GM20000 (cell line): ENCODE results near the gene IP6K2.

Source experiments
- DNase-seq: peaks from one replicate; pipeline ENCODE4 v3.0.0; 2012; ENCODE audit warnings: low spot score
- TF ChIP-seq, protein P1 (sequence below): IDR thresholded peaks from 2 replicates; pipeline ENCODE4 v1.5.1; 2012; ENCODE audit warnings: mild to moderate bottlenecking, control low read depth; ENCODE audit errors: extremely low read depth, missing control alignments

Gene IP6K2

DNA sequence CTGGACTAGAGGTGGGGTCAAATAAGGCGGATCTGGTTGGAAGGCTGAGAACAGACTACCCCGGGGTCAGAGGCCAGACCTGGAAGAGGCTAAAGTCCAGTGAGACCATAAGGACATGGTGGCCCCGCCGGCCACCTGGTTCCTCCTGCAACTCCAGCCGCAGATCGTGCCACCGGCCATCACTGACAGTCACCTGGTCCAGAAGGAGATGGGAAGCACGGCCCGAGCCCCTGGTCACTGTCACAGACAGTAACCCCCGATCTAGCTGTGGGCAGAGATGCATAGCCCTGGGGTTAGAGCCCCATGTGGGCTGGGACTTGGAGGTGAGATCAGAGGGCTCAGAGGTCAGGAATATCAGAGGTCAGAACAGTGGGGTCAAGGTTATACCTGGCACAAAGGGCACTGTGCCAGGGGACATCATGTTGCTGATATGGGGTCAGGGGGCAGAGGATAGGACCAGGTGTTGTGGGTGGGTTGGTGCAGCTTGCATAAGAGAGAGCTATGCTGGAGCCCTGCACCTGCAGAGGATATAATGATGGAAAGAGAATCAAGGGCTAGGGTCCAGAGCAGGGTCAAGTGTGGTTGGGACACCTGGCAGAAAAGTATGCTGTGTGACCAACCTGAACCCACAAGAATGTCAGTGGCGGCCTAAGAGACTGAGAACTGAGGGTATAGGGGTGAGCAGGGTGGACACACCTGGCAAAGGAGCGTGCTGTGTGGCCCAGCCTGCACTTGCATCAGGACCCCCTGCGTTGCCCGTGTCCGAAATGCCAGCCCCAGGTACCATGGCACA is 63.9 kb downstream of the IP6K2 start:
- TF ChIP-seq, protein P1, sequence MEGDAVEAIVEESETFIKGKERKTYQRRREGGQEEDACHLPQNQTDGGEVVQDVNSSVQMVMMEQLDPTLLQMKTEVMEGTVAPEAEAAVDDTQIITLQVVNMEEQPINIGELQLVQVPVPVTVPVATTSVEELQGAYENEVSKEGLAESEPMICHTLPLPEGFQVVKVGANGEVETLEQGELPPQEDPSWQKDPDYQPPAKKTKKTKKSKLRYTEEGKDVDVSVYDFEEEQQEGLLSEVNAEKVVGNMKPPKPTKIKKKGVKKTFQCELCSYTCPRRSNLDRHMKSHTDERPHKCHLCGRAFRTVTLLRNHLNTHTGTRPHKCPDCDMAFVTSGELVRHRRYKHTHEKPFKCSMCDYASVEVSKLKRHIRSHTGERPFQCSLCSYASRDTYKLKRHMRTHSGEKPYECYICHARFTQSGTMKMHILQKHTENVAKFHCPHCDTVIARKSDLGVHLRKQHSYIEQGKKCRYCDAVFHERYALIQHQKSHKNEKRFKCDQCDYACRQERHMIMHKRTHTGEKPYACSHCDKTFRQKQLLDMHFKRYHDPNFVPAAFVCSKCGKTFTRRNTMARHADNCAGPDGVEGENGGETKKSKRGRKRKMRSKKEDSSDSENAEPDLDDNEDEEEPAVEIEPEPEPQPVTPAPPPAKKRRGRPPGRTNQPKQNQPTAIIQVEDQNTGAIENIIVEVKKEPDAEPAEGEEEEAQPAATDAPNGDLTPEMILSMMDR: no peak
- DNase-seq: no peak

DNA sequence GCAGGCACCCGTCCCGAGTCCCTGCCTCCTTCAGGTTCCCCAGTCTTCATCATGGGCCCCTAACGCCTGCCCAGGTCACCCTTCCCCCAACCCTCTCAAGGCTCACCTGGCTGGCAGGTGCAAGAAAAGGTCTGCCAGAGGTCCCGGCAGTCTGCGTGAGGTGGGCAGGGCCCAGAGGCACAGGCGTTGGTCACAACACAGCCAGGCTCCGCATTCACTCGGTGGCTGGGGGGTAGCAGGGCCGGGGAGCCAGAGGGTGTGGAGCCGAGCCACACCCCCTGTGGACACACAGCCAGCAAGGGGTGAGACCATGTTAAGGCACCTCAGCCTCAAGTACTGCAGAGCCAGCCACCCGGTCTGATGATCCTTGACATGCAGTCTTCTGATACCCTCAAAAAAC is 65.2 kb downstream of the IP6K2 start:
- no peak for DNase-seq
- TF ChIP-seq, protein P1: no peak

DNA sequence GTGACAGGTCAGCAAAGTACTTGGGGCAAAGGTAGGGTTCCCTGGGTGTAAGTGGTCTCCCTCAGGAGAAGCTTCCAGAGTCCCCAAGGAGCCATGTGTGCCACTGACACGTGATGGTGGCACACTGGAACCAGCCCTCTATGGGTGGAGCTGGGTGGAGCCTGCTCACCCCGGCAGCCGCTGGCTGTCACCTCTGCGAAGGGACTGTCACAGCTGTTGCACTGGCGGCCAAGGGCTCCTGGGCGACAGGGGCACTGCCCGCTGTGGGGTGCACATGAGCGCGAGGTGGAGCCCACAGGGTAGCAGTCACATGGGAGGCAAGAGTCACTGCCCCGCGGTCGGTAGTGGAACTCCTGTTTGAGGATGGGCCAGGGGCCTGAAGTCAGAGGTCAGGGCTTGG is 66.3 kb downstream of the IP6K2 start:
- DNase-seq: no peak
- TF ChIP-seq, protein P1: no peak

DNA sequence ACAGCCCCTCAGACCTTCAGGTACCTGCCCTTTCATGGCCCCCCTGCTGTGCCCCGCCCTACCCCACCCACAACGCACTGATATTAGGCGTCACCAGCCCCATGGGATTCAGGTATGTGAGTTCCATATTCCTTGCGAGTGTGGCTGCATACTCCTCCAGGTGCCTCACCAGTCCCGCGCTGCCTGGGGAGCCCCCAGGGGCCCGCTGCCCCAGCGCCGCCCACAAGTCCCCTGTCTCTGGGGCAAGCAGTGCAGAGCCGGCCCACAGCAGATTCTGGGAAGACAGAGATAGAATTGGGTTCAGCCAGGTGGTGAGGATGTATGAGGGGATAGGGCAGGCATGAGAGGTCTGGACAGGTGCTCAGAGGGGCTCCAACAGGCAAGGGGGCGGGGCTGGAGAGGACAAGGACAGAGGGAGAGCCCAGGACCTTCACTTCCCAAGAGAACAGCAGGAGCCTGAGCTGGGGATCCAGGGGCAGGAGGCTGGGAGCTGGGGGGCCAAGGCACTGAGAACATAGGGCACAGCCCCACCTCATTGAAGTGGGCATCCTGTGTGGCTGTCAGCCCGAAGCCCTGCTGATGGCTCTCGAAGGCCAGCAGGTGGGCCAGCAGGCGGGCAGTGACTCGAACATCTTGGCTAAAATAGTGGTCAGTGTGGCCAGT is 68.7 kb downstream of the IP6K2 start:
- TF ChIP-seq, protein P1: no peak
- no peak for DNase-seq

DNA sequence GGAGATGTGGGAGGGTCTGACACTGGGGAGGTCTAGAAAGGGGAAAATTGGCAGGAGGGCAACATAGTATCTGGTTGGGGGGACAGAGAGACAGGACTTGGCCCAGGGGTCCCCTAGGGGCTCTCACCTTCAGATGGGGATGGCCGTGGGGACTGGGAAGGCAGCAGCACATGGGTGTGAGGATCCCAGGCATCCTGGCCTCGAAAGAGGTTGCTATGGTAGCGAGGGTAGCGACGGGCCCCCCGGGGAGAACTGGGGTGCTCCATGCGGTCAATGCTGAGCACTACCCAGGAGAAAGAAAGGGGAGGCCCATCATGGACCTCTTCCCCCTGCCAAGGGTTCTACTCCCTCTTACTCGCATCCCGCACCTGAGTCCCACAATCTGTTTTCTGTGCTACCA is 69.3 kb downstream of the IP6K2 start:
- no peak for DNase-seq
- TF ChIP-seq, protein P1: no peak

DNA sequence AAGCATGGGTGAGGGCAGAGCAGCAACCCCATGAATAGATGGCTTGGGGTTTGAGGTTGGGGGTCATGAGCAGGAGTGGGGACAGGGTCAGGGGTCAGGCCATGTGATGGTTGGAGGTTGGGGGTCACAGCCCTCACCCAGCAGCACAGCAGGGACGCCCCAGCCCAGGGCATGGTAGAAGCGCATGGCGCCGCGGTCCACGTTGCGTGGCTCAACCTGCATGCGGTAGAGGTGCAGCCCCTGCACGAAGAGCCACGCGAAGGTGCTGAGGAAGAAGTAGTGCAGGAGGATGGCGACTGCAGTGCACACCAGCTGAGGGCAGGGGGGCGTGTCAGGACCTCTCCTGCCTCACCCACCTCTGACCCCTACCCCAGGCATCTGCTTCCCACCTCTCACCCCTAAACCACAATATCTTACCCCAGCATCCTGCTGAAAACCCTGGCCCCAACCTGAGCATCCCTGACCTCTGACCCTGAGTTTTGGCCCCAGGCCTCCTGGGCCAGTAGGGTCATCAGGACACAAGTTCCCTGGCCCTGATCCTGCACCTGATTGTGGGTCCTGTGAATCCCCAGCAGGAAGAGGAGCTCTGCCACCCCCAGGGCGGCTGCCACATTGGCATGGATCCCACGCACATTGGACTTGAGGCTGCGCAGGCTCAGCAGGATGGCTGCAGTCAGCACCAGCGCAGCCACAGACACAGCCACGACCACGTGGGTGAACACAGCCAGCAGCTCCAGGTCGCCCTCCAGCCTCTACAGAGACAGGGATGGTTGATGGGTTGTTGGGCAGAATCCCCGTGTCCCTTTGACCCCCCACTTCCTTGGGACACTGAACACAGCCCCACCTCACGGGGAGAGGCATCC is 71.9 kb downstream of the IP6K2 start:
- DNase-seq: no peak
- TF ChIP-seq, protein P1: no peak
